Osteocyte (in vitro differentiated cells): Measurements from ENCODE around the gene RAB3C. TPM values are rescaled to one million over a fixed set of nuclear protein-coding genes. Genes with fewer than 3 reads are reported as not detected.

ENCODE experiments used
- DNase-seq: peaks from one replicate; pipeline ENCODE4 v3.0.0; 2021; ENCODE audit warnings: mixed read lengths; ENCODE audit not compliant: unreplicated experiment; ENCODE audit errors: extremely low spot score
- H3K27ac Mint-ChIP-seq: one replicate; pipeline ENCODE4 v1.8.0; 2021; ENCODE audit warnings: mild to moderate bottlenecking, mixed read lengths; ENCODE audit not compliant: unreplicated experiment
- H3K27me3 Mint-ChIP-seq: one replicate; pipeline ENCODE4 v1.8.0; 2021; ENCODE audit warnings: mixed read lengths; ENCODE audit not compliant: unreplicated experiment
- H3K36me3 Mint-ChIP-seq: one replicate; pipeline ENCODE4 v1.8.0; 2021; ENCODE audit warnings: mixed read lengths; ENCODE audit not compliant: unreplicated experiment
- H3K4me1 Mint-ChIP-seq: one replicate; pipeline ENCODE4 v1.8.0; 2021; ENCODE audit warnings: mixed read lengths; ENCODE audit not compliant: unreplicated experiment
- H3K4me3 Mint-ChIP-seq: one replicate; pipeline ENCODE4 v1.8.0; 2021; ENCODE audit warnings: mild to moderate bottlenecking, moderate library complexity, mixed read lengths; ENCODE audit not compliant: unreplicated experiment
- H3K9me3 Mint-ChIP-seq: one replicate; pipeline ENCODE4 v1.8.0; 2021; ENCODE audit warnings: mixed read lengths; ENCODE audit not compliant: unreplicated experiment
- CTCF ChIP-seq: fragments of 200-600 bp; sonication (generic); IDR thresholded peaks from 2 replicates; pipeline ENCODE4 v1.5.0; 2021; ENCODE audit warnings: antibody characterized with exemption, mild to moderate bottlenecking, moderate library complexity
- total RNA-seq: library from RNA; stranded (reverse); gene quantifications from 2 replicates; pipeline ENCODE4 v1.2.1, GENCODE V29; 2021

Gene RAB3C
- total RNA-seq, 1 donor from 2014 or later, result not detected

GRCh38 chr5:58737671-58738070 is 154.8 kb downstream of the RAB3C start:
- no peaks in the 10 kb centered on the region for H3K4me1 Mint-ChIP-seq
- no peak for TF ChIP-seq CTCF
- no peak overlapping the region for H3K27ac Mint-ChIP-seq
- H3K4me3 Mint-ChIP-seq, result no peak overlapping the region
- H3K9me3 Mint-ChIP-seq, result no peaks in the 10 kb centered on the region
- H3K27me3 Mint-ChIP-seq, result no peaks in the 10 kb centered on the region
- H3K36me3 Mint-ChIP-seq, result no peaks in the 10 kb centered on the region
- DNase-seq, result no peak

GRCh38 chr5:58738336-58738735 is 155.5 kb downstream of the RAB3C start:
- no peaks in the 10 kb centered on the region for H3K9me3 Mint-ChIP-seq
- H3K4me1 Mint-ChIP-seq, result no peaks in the 10 kb centered on the region
- DNase-seq, result no peak
- H3K36me3 Mint-ChIP-seq, result no peaks in the 10 kb centered on the region
- TF ChIP-seq CTCF, result no peak
- H3K4me3 Mint-ChIP-seq, result no peak overlapping the region
- no peaks in the 10 kb centered on the region for H3K27me3 Mint-ChIP-seq
- no peak overlapping the region for H3K27ac Mint-ChIP-seq

GRCh38 chr5:58739051-58739450 is 156.2 kb downstream of the RAB3C start:
- no peak for DNase-seq
- H3K36me3 Mint-ChIP-seq, result no peaks in the 10 kb centered on the region
- H3K4me1 Mint-ChIP-seq, result no peaks in the 10 kb centered on the region
- H3K9me3 Mint-ChIP-seq, result no peaks in the 10 kb centered on the region
- no peak overlapping the region for H3K4me3 Mint-ChIP-seq
- TF ChIP-seq CTCF, result no peak
- H3K27ac Mint-ChIP-seq, result no peak overlapping the region
- peaks cover 3% of the 10 kb centered on the region for H3K27me3 Mint-ChIP-seq

- no peak overlapping the region for H3K4me3 Mint-ChIP-seq
- no peak overlapping the region for H3K27ac Mint-ChIP-seq
- TF ChIP-seq CTCF, result no peak
- H3K9me3 Mint-ChIP-seq, result no peaks in the 10 kb centered on the region
- no peak for DNase-seq
- H3K36me3 Mint-ChIP-seq, result no peaks in the 10 kb centered on the region
- peaks cover 6% of the 10 kb centered on the region for H3K27me3 Mint-ChIP-seq
- no peaks in the 10 kb centered on the region for H3K4me1 Mint-ChIP-seq
Measured at GRCh38 chr5:58740956-58741355, 158.1 kb downstream of the RAB3C start.

- Mint-ChIP-seq H3K4me1 (no peaks in the 10 kb centered on the region), H3K4me3 (no peak overlapping the region), H3K36me3 (no peaks in the 10 kb centered on the region), H3K27ac (no peak overlapping the region), H3K9me3 (no peaks in the 10 kb centered on the region), H3K27me3 (peaks cover 9% of the 10 kb centered on the region)
- DNase-seq, result no peak
- no peak for TF ChIP-seq CTCF
Measured at GRCh38 chr5:58745350-58745749, 162.5 kb downstream of the RAB3C start.
